Small intestine (tissue), 7 donors: ENCODE measurements around the gene DNAJB1. TPM values are rescaled to one million over a fixed set of nuclear protein-coding genes. Genes with fewer than 3 reads are reported as not detected.
A peak's percentile ranks its signal among the peaks of the same experiment; 100 is the strongest.
"Not testable (repeated sequence)": the region's sequence is repeated elsewhere in the genome, so short reads cannot be mapped to it uniquely, and the experiment has no call there.

Experiments used
- DNase-seq, 2 donors: peaks; one replicate each; pipeline versions ENCODE4 v3.0.0 to v3.0.0-alpha.2; 2013
- FAIRE-seq: peaks from 2 replicates; lab custom pipeline; 2012; peaks lifted over from hg19 to GRCh38; lab: Jason Lieb, UNC
- H3K27ac ChIP-seq, 3 donors: one replicate each; pipeline ENCODE4 v1.5.1; 2013; ENCODE audit warnings: low read length in 2 of 3, mild to moderate bottlenecking in 2 of 3, control low read depth in 1 of 3, inconsistent platforms in 1 of 3, low read depth in 1 of 3, moderate library complexity in 1 of 3
- H3K27me3 ChIP-seq, 3 donors: one replicate each; pipeline ENCODE4 v1.6.1; 2013; ENCODE audit warnings: low read length in 3 of 3, inconsistent platforms in 1 of 3; ENCODE audit not compliant: control insufficient read depth in 3 of 3, insufficient read depth in 3 of 3
- H3K36me3 ChIP-seq, 3 donors: one replicate each; pipeline ENCODE4 v1.6.1; 2013; ENCODE audit warnings: low read length in 3 of 3, inconsistent platforms in 1 of 3, low read depth in 1 of 3, mild to moderate bottlenecking in 1 of 3, moderate library complexity in 1 of 3; ENCODE audit not compliant: control insufficient read depth in 3 of 3, insufficient read depth in 2 of 3
- H3K4me1 ChIP-seq, 3 donors: one replicate each; pipeline ENCODE4 v1.6.1; 2013; ENCODE audit warnings: low read length in 2 of 3, inconsistent platforms in 1 of 3, low read depth in 1 of 3, mild to moderate bottlenecking in 1 of 3, moderate library complexity in 1 of 3; ENCODE audit not compliant: control insufficient read depth in 3 of 3, insufficient read depth in 2 of 3
- H3K4me3 ChIP-seq, 3 donors: one replicate each; pipeline ENCODE4 v1.5.1; 2013; ENCODE audit warnings: low read length in 3 of 3, control low read depth in 1 of 3, inconsistent platforms in 1 of 3, low read depth in 1 of 3, mild to moderate bottlenecking in 1 of 3, moderate library complexity in 1 of 3
- H3K9me3 ChIP-seq, 2 donors: one replicate each; pipeline ENCODE4 v1.6.1; 2013; ENCODE audit warnings: low read depth in 1 of 2, low read length in 1 of 2; ENCODE audit not compliant: control insufficient read depth in 2 of 2, insufficient read depth in 1 of 2
- WGBS, 3 donors: extraction: QIAGEN DNeasy Blood & Tissue Kit; methylation state at CpG; one replicate each; pipeline ENCODE4 v1.1.7; 2013; 5-methylcytosine and 5-hydroxymethylcytosine counted together
- polyA plus RNA-seq, 4 donors: library from polyadenylated mRNA; stranded (reverse) in 3 of 4; unstranded in 1 of 4; fragments of 200-250 nt in 3 of 4; fragments of 120-200 nt in 1 of 4; gene quantifications; one replicate each; pipeline versions ENCODE4 v1.2.1 to v1.2.3, GENCODE V29; 2013
- donor health status: healthy with polysubstance abuse.
- donor health status: control.
- donor health status: control.
- donor health status: Bipolar disorder and iron deficiency.
- donor health status: healthy.

DNAJB1 gene
- polyA plus RNA-seq, 4 donors = 39.4 to 87.7 (median 44.2) TPM

DNA sequence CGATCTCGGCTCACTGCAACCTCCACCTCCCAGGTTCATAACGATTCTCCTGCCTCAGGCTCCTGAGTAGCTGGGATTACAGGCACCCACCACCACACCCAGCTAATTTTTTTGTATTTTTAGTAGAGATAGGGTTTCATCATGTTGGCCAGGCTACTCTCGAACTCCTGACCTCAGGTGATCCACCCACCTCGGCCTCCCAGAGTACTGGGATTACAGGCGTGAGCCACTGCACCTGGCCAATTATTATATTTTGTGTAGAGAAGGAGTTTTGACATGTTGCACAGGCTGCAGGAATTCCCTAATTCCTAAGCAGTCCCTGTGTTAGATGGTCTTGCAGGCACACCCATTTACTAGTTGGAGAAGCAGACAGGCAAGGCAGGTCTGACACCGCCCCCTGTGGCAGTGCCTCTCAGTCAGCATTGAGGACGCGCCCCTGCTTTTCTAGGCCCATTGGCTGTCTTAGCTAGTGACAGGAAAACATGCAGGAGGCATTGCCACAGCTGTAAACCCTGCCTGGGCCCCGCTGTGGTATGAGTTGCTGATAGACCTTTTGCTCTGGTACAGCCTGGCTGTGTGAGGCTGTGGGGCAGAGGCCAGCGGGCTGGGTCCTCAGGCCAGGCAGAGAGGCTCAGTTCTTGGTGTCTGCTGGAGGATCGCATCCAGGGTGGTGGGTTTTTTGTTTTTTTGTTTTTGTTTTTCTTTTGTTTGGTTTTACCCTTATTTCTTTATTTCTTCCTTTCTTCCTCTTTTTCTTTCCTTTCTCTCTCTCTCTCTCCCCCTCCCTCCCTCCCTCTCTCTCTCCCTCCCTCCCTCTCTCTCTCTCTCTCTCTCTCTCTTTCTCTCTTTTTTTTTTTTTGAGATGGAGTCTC is 33.2 kb upstream of the DNAJB1 start:
- WGBS, 3 donors = 34 to 58% (median 37%) methylated on average over 12 of the region's 12 CpGs
- peak; percentile 70 to 93 for DNase-seq
- H3K4me1 ChIP-seq = peaks cover 0 to 46% (median 2%) of the 10 kb centered on the region in 3 donors
- H3K27ac ChIP-seq = peak overlapping the region in 2 of 3 donors; percentile 74 to 79
- not testable (repeated sequence) for H3K4me3 ChIP-seq, H3K9me3 ChIP-seq, FAIRE-seq, H3K27me3 ChIP-seq
- peaks cover 0 to 60% (median 3%) of the 10 kb centered on the region in 3 donors for H3K36me3 ChIP-seq

DNA sequence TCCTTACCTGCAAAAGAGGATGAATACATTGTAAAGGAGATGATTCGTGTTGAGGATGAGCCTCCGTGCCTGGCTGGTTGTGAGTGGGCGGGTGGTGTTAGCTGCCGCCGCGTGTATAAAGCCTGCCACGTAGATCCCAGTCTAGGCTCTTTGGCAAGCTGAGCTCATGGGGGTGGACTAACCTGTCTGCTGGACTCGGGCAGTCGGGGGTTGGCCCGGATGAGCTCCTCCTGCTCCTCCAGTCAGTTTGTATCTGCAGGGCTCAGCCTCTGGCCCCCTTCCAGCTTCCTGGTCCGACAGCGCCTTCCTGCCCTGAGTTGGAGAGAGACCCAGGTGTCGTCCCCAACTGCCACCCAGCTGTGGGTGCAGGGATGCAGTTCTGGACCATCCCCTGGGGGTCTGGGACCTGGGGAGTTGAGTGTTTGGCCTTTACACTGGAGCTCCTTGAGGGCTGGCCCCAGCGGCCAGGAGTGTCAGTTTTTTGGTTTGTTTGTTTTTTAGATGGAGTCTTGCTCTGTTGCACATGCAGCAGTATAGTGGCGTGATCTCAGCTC is 32.1 kb upstream of the DNAJB1 start:
- FAIRE-seq (no peak), DNase-seq (peak in 1 of 2 donors; percentile 63)
- Histone ChIP-seq H3K9me3 (no peaks in the 10 kb centered on the region), H3K36me3 (peaks cover 0 to 65% (median 3%) of the 10 kb centered on the region in 3 donors), H3K27me3 (no peaks in the 10 kb centered on the region), H3K4me1 (peaks cover 0 to 45% (median 5%) of the 10 kb centered on the region in 3 donors), H3K27ac (peak overlapping the region; percentile 5 to 74 (median 25)), H3K4me3 (no peak overlapping the region)
- WGBS, 3 donors = 27 to 50% (median 43%) methylated on average over 12 to 15 of the region's 15 CpGs

DNA sequence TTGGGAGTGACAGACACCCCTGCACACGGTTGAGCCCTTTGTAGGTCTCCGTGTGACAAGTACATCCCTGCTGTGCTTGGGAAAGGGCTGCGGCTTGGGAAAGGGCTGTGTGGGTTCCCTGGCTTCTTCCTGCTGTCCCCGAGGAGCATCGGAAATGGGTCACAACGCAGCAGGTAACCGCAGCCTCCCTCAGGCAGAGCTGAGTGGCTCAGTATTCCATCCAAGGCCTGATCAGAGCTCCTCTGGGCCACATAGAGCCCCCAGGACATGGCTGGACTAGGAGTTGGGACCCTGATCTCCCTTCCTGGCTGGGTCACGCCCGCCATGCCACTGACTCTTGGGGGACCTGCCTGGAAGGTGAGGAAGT is 27.5 kb upstream of the DNAJB1 start:
- no peaks in the 10 kb centered on the region for H3K9me3 ChIP-seq
- DNase-seq (no peak), FAIRE-seq (no peak)
- 51 to 76% (median 57%) methylated on average over 8 to 9 of the region's 9 CpGs for WGBS, 3 donors
- peaks cover 0 to 9% (median 5%) of the 10 kb centered on the region in 3 donors for H3K4me1 ChIP-seq
- H3K27me3 ChIP-seq = no peaks in the 10 kb centered on the region
- peak overlapping the region in 2 of 3 donors; percentile 34 to 43 for H3K27ac ChIP-seq
- peaks cover 0 to 69% (median 3%) of the 10 kb centered on the region in 3 donors for H3K36me3 ChIP-seq
- no peak overlapping the region for H3K4me3 ChIP-seq

DNA sequence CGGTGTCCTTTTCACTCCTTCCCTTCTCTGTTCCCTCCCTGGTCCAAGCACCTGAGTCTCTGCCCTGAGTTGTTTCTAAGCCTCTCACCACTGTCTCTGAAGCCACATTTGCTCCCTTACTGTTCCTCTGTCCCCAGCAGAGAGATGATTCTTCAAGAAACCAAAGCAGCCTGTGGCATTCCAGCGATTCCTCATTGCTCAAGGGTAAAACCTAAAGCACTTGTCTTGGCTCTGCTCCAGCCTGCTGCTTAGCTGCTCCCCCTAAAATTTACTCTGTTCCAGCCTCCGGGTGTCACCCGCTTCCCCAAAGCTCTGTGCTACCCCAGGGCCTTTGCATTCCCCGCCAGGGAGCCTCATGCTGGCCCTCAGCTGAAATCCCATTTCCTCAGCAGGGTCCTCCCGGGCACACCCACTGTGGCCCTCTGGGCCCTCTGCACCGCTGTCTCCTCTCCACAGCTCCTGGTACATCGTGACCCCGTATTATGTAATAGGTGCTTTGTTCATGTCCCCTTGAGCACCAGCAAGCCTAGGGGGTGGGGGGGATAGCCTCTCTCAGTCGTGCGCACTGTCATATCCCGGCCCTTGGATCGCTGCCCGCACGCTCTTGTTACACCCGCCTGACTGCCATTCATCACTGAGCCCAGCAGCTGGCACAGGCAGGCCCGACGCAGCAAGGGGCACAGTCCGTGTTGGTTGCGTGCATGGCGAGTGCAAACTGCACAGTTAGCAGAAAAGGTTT is 26.9 kb upstream of the DNAJB1 start:
- H3K36me3 ChIP-seq = peaks cover 0 to 65% (median 3%) of the 10 kb centered on the region in 3 donors
- peaks cover 0 to 5% (median 4%) of the 10 kb centered on the region in 3 donors for H3K4me1 ChIP-seq
- no peak for FAIRE-seq
- H3K27me3 ChIP-seq = no peaks in the 10 kb centered on the region
- H3K4me3 ChIP-seq = no peak overlapping the region
- H3K27ac ChIP-seq = no peak overlapping the region
- WGBS, 3 donors = 21 to 64% (median 45%) methylated on average over 21 of the region's 21 CpGs
- H3K9me3 ChIP-seq = no peaks in the 10 kb centered on the region
- DNase-seq = peak in 1 of 2 donors; percentile 90

DNA sequence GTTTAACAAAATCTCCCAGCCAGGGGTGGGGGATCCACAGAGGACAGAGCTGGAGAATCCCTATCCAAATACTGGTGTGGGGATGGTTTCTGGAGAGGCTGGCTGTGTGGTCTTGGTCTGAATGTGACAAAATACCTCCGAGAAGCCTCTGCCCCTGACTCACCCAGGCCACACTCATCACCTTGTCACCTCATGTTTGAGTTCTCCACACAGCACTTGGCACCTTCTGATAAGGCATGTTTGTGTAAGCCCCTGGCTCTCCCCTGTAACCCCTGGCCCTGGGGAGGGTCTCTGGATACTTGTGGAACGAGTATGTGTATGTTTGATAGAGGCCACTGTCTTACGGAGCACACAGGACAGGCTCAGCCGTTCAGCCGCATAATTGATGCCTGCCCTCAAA is 25.9 kb upstream of the DNAJB1 start:
- no peak overlapping the region for H3K27ac ChIP-seq
- 85 to 90% (median 88%) methylated on average over 5 of the region's 5 CpGs for WGBS, 3 donors
- no peak for FAIRE-seq

DNA sequence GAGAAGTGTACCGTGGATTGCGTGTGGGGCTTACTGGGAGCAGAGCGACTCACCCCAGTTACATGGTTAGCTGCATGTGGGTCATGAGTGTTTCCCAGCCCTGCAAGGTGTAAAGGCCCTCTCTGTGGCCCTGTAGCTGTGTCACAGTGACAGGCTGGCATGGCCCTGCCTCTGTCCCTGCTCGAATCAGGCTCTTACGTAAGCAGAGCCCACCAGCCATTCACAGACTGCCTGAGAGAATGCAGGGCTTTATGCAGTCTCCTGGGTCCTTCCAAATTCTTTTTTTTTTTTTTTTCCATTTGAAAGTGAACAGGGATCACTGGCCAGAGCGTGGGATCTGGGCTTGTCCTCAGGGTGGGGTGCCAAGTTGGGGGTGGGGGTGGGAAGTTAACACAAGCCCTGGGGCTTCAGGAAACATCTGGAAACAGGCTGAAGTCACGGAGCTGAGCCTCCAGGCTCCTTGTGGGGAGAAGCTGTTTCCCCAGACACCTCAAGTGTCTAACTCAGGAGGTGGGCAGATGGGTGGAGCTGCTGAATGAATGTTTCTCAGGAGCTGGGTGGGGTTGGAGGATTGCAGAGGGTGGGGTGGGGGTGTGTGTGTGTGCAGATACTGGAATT is 24.6 kb upstream of the DNAJB1 start:
- 54 to 68% (median 65%) methylated on average over 7 of the region's 7 CpGs for WGBS, 3 donors
- FAIRE-seq (no peak), DNase-seq (peak in 1 of 2 donors; percentile 38)
- no peaks in the 10 kb centered on the region for H3K27me3 ChIP-seq
- H3K27ac ChIP-seq = no peak overlapping the region
- no peak overlapping the region for H3K4me3 ChIP-seq
- H3K36me3 ChIP-seq = peaks cover 0 to 55% (median 3%) of the 10 kb centered on the region in 3 donors
- H3K9me3 ChIP-seq = no peaks in the 10 kb centered on the region
- peaks cover 0 to 4% (median 3%) of the 10 kb centered on the region in 3 donors for H3K4me1 ChIP-seq

More for the DNA sequence above, 25.9 kb upstream of the DNAJB1 start:
- H3K27me3 ChIP-seq = no peaks in the 10 kb centered on the region
- H3K9me3 ChIP-seq = no peaks in the 10 kb centered on the region
- no peak overlapping the region for H3K4me3 ChIP-seq
- no peak for DNase-seq
- peaks cover 0 to 61% (median 3%) of the 10 kb centered on the region in 3 donors for H3K36me3 ChIP-seq
- H3K4me1 ChIP-seq = peaks cover 0 to 3% (median 0%) of the 10 kb centered on the region in 3 donors

DNA sequence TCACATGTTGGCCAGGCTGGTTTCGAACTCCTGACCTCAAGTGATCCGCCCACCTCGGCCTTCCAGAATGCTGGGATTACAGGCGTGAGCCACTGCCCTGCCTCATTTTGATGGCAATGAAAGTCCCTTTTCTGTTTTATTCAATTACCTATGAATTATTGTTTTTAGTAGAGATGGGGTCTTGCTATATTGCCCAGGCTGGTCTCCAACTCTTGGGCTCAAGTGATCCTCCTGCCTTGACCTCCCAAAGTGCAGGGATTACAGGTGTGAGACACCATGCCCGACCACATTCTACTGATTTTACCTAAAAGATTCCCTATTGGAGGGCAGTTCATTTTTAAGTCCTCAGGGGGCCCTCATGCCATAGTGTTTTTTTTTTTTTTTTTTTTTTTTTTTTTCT is 23.8 kb upstream of the DNAJB1 start:
- H3K27ac ChIP-seq, H3K9me3 ChIP-seq, FAIRE-seq, H3K4me1 ChIP-seq, DNase-seq, H3K27me3 ChIP-seq, H3K4me3 ChIP-seq: not testable (repeated sequence)
- H3K36me3 ChIP-seq = peaks cover 0 to 55% (median 3%) of the 10 kb centered on the region in 3 donors
- whole genome bisulfite sequencing, 3 donors = 79 to 87% (median 87%) methylated on average over 5 of the region's 5 CpGs
